Measurements from ENCODE around the gene TIMM22. TPM values are rescaled to one million over a fixed set of nuclear protein-coding genes. Genes with fewer than 3 reads are reported as not detected.

The TIMM22 gene
- total and polyA plus RNA-seq, 7 donors = 8.0 to 27.2 (median 14.9) TPM

DNA sequence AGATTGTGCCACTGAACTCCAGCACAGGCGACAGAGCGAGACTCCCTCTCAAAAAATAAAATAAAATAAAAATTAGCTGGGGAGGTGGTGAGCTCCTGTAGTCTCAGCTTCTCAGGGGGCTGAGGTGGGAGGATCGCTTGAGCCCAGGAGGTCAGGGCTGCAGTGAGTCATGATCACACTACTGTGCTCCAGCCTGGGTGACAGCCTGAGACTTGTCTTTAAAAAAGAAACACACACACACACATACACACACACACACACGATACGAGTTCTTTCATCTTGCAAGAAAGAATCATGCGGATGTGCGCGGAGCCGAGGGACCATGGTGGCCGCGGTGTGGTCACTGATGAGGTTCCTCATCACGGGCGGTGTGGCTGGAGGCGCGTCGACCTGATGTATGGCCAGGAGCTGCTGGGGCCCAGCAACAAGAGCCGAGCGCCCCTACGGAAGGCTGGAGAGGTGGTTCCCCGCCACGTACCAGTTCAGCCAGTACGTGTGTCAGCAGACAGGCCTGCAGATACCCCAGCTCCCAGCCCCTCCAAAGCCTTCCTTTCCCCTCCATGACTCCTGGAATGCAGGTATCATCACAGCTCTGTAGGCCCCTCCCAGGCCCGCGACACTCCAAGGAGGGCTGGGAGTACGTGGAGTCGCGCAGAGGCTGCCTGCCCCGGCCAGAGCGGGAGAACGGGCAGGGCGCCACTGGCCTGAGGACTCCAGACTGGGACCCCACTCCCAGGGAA lies 38.0 kb upstream of the TIMM22 start:
- TF ChIP-seq, protein P1, sequence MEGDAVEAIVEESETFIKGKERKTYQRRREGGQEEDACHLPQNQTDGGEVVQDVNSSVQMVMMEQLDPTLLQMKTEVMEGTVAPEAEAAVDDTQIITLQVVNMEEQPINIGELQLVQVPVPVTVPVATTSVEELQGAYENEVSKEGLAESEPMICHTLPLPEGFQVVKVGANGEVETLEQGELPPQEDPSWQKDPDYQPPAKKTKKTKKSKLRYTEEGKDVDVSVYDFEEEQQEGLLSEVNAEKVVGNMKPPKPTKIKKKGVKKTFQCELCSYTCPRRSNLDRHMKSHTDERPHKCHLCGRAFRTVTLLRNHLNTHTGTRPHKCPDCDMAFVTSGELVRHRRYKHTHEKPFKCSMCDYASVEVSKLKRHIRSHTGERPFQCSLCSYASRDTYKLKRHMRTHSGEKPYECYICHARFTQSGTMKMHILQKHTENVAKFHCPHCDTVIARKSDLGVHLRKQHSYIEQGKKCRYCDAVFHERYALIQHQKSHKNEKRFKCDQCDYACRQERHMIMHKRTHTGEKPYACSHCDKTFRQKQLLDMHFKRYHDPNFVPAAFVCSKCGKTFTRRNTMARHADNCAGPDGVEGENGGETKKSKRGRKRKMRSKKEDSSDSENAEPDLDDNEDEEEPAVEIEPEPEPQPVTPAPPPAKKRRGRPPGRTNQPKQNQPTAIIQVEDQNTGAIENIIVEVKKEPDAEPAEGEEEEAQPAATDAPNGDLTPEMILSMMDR (IDR thresholded peaks at IDR 0.05) = no peak
- DNase-seq (no peak), ATAC-seq (peak in 2 of 4 donors; percentile 18 to 31)
- Histone ChIP-seq H3K27me3 (ENCODE audit: insufficient read depth in 3 of 3, low read length in 2 of 3) (no peaks in the 10 kb centered on the region), H3K4me1 (peaks cover 24% of the 10 kb centered on the region), H3K9me3 (no peaks in the 10 kb centered on the region), H3K4me3 (no peak overlapping the region), H3K36me3 (ENCODE audit: insufficient read depth in 1 of 2, low read depth in 1 of 2) (no peaks in the 10 kb centered on the region), H3K27ac (peak overlapping the region; percentile 86)
- intact Hi-C loops (cut with DNase I) = loop anchor here in 1 of 2 donors (10.0 kb wide), 1 partner anchor 54 kb away; no protein-coding TSS in a partner anchor
- 90 to 94% (median 92%) methylated on average over 31 of the region's 31 CpGs for WGBS, 3 donors

GRCh38 chr17:962166-962565 lies 34.8 kb upstream of the TIMM22 start:
- Histone ChIP-seq H3K36me3 (ENCODE audit: insufficient read depth in 1 of 2, low read depth in 1 of 2) (no peaks in the 10 kb centered on the region), H3K27me3 (ENCODE audit: insufficient read depth in 3 of 3, low read length in 2 of 3) (no peaks in the 10 kb centered on the region), H3K9me3 (no peaks in the 10 kb centered on the region), H3K4me1 (peaks cover 25% of the 10 kb centered on the region), H3K4me3 (no peak overlapping the region), H3K27ac (no peak overlapping the region)
- DNase-seq = no peak
- TF ChIP-seq, protein P1 (IDR thresholded peaks at IDR 0.05) = no peak
- ATAC-seq = no peak
- intact Hi-C loops (cut with DNase I) = no loop called here
- WGBS, 3 donors = 83 to 90% (median 84%) methylated on average over 8 of the region's 8 CpGs

DNA sequence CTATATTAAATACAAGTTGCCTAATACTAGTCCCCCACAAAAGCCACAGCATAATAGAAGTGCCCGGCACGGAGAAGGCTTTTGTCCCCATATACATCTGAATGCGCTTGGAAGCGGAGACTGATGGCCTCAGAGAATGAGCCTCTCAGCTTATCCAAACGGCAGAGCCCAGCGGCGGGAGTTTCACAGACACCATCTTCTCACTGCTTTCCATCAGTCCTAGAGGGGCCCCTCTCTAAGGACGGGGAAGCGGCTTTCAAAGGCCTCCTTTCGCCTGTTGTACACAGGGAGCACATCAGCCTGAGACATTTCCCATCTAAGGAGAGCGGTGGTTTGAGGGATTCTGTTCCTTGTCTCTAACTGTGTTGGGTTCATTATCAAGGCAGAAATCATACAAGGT lies 34.3 kb upstream of the TIMM22 start:
- intact Hi-C loops (cut with DNase I) = no loop called here
- no peak for DNase-seq
- WGBS, 3 donors = 84 to 85% (median 84%) methylated on average over 11 of the region's 11 CpGs

GRCh38 chr17:964876-965275 lies 32.1 kb upstream of the TIMM22 start:
- no peaks in the 10 kb centered on the region for H3K9me3 ChIP-seq
- peaks cover 28% of the 10 kb centered on the region for H3K4me1 ChIP-seq
- H3K27me3 ChIP-seq (ENCODE audit: insufficient read depth in 3 of 3, low read length in 2 of 3) = no peaks in the 10 kb centered on the region
- no peak overlapping the region for H3K4me3 ChIP-seq
- ATAC-seq (peak in 2 of 4 donors; percentile 17 to 28), DNase-seq (no peak)
- H3K27ac ChIP-seq = peak overlapping the region; percentile 50
- TF ChIP-seq, protein P1 (IDR thresholded peaks at IDR 0.05) = no peak
- peaks cover 0 to 3% of the 10 kb centered on the region in 2 donors for H3K36me3 ChIP-seq (ENCODE audit: insufficient read depth in 1 of 2, low read depth in 1 of 2)
- intact Hi-C loops (cut with DNase I) = no loop called here
- 52 to 73% (median 54%) methylated on average over 14 of the region's 14 CpGs for WGBS, 3 donors

More for the DNA sequence above, 34.3 kb upstream of the TIMM22 start:
- Histone ChIP-seq H3K27ac (no peak overlapping the region), H3K27me3 (ENCODE audit: insufficient read depth in 3 of 3, low read length in 2 of 3) (no peaks in the 10 kb centered on the region), H3K36me3 (ENCODE audit: insufficient read depth in 1 of 2, low read depth in 1 of 2) (no peaks in the 10 kb centered on the region), H3K4me3 (no peak overlapping the region), H3K9me3 (no peaks in the 10 kb centered on the region), H3K4me1 (peaks cover 21% of the 10 kb centered on the region)
- TF ChIP-seq, protein P1 (IDR thresholded peaks at IDR 0.05) = no peak
- no peak for ATAC-seq
